Cardiac muscle cell (in vitro differentiated cells and primary cell): ENCODE data around the gene ALDH1A1. TPM values are rescaled to one million over a fixed set of nuclear protein-coding genes. Genes with fewer than 3 reads are reported as not detected.

Experiments
- DNase-seq, 2 donors: peaks; one replicate each; pipeline versions ENCODE4 v3.0.0 to v3.0.0-alpha.2; 2010 to 2017; ENCODE audit warnings: low read depth in 1 of 2, low spot score in 1 of 2
- H3K27ac ChIP-seq: fragments of 200-600 bp; sonication (generic); 2 replicates; pipeline ENCODE4 v1.5.1; 2016
- H3K27me3 ChIP-seq: fragments of 200-600 bp; sonication (generic); 2 replicates; pipeline ENCODE4 v1.6.0; 2016; ENCODE audit warnings: control low read depth
- H3K36me3 ChIP-seq: fragments of 200-600 bp; sonication (generic); 2 replicates; pipeline ENCODE4 v1.5.1; 2016; ENCODE audit warnings: control low read depth
- H3K4me1 ChIP-seq: fragments of 200-600 bp; sonication (generic); 2 replicates; pipeline ENCODE4 v1.8.1; 2017; ENCODE audit warnings: low read depth, mild to moderate bottlenecking, mixed run types
- H3K4me3 ChIP-seq: fragments of 200-600 bp; sonication (generic); 2 replicates; pipeline ENCODE4 v1.5.1; 2016; ENCODE audit warnings: mild to moderate bottlenecking
- H3K9me3 ChIP-seq: fragments of 200-600 bp; sonication (generic); 2 replicates; pipeline ENCODE4 v1.5.1; 2017; ENCODE audit warnings: low read depth, mild to moderate bottlenecking, control low read depth
- polyA plus RNA-seq: library from polyadenylated mRNA; unstranded; fragments of >200 nt; fragmentation: Nextera tagmentation; extraction: Ambion mirVana; gene quantifications from 2 replicates; pipeline ENCODE4 v1.2.1, GENCODE V29; 2016
- total RNA-seq: library from RNA; depleted of rRNA; stranded (reverse); fragments of >200 nt; gene quantifications from 2 replicates; pipeline ENCODE4 v1.2.3, GENCODE V29; 2016
- TF ChIP-seq, protein P1 (sequence below): IDR thresholded peaks from 2 replicates; pipeline ENCODE4 v1.5.1; 2012; ENCODE audit warnings: low read depth, mild to moderate bottlenecking, low read length

Gene ALDH1A1
- total and polyA plus RNA-seq, 2 experiments from 2014 or later, result 0.48 to 1.6 TPM

DNA sequence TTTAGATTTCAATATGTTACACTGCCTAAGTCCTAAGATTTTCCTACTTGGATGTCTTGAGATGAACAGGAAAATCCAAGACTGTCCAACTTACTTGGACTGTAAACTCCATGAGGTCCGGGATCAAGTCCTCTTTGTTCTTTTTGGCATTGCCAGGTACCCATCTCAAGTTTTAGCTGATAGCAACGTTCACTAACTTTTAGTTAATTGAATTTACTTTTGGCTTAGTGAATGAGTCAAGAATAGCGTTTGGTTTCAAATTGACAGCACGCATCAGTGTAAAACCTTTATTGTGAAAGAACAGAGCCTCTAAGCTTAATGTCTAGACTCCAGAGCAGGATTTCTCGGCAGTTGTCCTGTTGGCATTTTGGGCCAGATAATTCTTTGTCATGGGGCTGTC lies 37.2 kb downstream of the ALDH1A1 start:
- Histone ChIP-seq H3K4me3 (no peak overlapping the region), H3K36me3 (no peaks in the 10 kb centered on the region), H3K27me3 (no peaks in the 10 kb centered on the region), H3K9me3 (no peaks in the 10 kb centered on the region), H3K27ac (no peak overlapping the region), H3K4me1 (no peaks in the 10 kb centered on the region)
- DNase-seq, result no peak
- TF ChIP-seq, protein P1, sequence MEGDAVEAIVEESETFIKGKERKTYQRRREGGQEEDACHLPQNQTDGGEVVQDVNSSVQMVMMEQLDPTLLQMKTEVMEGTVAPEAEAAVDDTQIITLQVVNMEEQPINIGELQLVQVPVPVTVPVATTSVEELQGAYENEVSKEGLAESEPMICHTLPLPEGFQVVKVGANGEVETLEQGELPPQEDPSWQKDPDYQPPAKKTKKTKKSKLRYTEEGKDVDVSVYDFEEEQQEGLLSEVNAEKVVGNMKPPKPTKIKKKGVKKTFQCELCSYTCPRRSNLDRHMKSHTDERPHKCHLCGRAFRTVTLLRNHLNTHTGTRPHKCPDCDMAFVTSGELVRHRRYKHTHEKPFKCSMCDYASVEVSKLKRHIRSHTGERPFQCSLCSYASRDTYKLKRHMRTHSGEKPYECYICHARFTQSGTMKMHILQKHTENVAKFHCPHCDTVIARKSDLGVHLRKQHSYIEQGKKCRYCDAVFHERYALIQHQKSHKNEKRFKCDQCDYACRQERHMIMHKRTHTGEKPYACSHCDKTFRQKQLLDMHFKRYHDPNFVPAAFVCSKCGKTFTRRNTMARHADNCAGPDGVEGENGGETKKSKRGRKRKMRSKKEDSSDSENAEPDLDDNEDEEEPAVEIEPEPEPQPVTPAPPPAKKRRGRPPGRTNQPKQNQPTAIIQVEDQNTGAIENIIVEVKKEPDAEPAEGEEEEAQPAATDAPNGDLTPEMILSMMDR, result no peak

DNA sequence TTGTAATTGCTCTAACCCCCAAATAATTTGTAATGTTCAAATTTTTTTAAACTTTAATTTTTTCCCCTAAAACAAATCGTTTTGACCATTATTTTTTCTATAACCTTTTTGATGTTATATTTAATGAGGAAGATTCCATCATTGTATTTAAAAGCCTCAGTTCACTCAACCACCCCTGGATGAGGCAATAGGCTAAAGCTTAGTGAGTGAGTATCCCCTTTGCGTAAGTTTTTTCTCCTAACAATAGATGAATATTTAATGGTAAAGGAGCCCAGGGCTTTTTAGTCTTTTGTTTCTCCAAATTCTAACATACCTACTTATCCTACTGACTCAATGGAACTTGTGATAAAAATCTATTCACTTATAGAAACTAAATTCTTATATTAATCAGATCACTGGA lies 38.1 kb downstream of the ALDH1A1 start:
- no peaks in the 10 kb centered on the region for H3K27me3 ChIP-seq
- no peaks in the 10 kb centered on the region for H3K9me3 ChIP-seq
- H3K36me3 ChIP-seq, result no peaks in the 10 kb centered on the region
- no peaks in the 10 kb centered on the region for H3K4me1 ChIP-seq
- TF ChIP-seq, protein P1, result no peak
- H3K4me3 ChIP-seq, result no peak overlapping the region
- no peak overlapping the region for H3K27ac ChIP-seq
- no peak for DNase-seq

DNA sequence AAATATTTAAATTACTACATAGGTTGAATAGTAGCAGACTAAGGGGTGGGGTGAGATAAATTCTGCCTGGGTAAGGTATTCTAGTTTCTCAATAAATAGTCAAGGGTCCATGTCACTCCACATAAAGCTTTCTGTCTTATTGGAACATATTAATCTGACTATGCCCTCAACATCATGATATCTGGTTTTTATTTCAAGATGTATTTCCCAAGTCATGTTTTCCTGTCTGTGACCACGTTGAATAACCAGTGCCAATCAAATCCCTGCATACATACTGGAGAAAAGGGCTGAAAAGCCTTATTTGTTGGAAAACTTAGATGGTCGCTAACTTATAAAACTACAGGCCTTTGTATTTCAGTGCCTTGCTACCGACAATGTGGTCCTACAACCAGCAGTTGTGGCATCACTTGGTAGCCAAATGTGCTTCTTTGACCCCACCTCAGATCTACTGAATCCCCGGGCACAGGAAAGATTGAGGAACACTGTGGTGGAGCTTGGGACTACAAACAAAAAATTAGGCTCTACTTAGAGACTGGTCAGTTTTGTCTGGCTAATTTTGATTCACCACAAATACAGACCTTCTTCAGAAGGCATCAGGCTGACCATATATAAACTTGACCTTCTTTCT lies 39.4 kb downstream of the ALDH1A1 start:
- DNase-seq, result no peak

DNA sequence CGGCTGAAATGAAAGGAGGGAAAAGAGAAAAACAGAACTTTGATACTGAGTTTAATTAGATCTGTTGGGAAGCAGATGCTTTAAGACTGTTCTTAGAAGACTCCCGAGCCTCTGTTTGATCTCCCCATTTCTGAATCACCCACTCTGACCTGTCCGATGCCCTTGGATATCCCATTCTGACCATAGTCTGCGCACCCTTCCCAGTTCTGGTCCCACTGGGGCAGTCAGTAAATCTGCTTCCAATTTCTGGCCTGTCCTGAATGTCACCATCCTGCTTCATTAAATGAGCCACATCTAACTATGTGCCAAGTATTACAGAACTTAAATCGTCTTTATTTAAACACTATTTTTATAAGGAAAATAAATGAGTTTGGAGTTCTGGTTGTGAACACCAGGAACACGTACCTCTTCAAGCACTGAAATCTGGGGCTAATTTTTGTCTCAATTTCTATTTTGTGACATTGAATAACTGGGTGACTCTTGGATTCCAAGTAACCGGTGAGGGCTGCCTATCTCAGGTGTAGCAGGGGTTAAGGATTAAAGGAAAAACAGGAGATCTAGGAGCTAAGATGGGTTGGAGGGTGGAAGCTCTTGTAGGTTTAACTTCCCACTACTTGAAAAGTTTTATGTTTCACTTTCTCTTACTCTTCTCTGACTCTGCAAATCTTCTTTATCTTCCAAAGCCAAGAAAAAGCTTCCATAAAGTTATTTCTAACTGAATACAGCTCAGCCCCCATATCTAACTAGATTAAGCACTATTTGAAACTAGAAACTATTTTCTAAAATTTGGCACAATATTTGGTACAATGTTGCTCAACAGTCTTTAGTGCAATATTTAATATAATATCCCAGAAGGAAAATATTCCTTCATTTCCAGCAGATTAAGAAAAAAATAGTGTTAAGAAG lies 40.1 kb downstream of the ALDH1A1 start:
- Histone ChIP-seq H3K9me3 (no peaks in the 10 kb centered on the region), H3K4me1 (no peaks in the 10 kb centered on the region), H3K4me3 (no peak overlapping the region), H3K27me3 (no peaks in the 10 kb centered on the region), H3K27ac (no peak overlapping the region), H3K36me3 (no peaks in the 10 kb centered on the region)
- TF ChIP-seq, protein P1, result no peak
- peak in 1 of 2 donors; percentile 29 for DNase-seq

More for the DNA sequence above, 39.4 kb downstream of the ALDH1A1 start:
- no peak overlapping the region for H3K4me3 ChIP-seq
- no peak overlapping the region for H3K27ac ChIP-seq
- TF ChIP-seq, protein P1, result no peak
- H3K27me3 ChIP-seq, result no peaks in the 10 kb centered on the region
- no peaks in the 10 kb centered on the region for H3K9me3 ChIP-seq
- H3K36me3 ChIP-seq, result no peaks in the 10 kb centered on the region
- no peaks in the 10 kb centered on the region for H3K4me1 ChIP-seq

DNA sequence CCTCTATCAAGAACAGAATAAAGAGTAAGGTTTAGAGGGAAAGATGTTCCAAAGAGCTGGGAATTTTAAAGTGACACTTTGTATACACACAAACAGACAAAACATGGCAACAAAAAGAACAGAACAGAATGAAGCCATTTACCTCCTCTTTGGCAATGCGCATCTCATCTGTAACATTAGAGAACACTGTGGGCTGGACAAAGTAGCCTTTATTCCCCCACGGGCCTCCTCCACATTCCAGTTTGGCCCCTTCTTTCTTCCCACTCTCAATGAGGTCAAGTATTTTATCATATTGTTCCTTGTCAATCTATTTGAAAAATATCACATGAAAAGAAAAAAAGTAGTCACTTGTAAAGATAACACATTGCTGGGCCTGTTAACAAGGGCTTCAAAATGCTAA lies 41.0 kb downstream of the ALDH1A1 start:
- H3K9me3 ChIP-seq, result no peaks in the 10 kb centered on the region
- TF ChIP-seq, protein P1, result no peak
- no peak overlapping the region for H3K27ac ChIP-seq
- no peaks in the 10 kb centered on the region for H3K36me3 ChIP-seq
- no peak overlapping the region for H3K4me3 ChIP-seq
- no peaks in the 10 kb centered on the region for H3K27me3 ChIP-seq
- no peaks in the 10 kb centered on the region for H3K4me1 ChIP-seq
- DNase-seq, result no peak
